ENCODE results near the gene METTL17.
"Not testable (repeated sequence)": the region's sequence is repeated elsewhere in the genome, so short reads cannot be mapped to it uniquely, and the experiment has no call there.

METTL17 gene

DNA sequence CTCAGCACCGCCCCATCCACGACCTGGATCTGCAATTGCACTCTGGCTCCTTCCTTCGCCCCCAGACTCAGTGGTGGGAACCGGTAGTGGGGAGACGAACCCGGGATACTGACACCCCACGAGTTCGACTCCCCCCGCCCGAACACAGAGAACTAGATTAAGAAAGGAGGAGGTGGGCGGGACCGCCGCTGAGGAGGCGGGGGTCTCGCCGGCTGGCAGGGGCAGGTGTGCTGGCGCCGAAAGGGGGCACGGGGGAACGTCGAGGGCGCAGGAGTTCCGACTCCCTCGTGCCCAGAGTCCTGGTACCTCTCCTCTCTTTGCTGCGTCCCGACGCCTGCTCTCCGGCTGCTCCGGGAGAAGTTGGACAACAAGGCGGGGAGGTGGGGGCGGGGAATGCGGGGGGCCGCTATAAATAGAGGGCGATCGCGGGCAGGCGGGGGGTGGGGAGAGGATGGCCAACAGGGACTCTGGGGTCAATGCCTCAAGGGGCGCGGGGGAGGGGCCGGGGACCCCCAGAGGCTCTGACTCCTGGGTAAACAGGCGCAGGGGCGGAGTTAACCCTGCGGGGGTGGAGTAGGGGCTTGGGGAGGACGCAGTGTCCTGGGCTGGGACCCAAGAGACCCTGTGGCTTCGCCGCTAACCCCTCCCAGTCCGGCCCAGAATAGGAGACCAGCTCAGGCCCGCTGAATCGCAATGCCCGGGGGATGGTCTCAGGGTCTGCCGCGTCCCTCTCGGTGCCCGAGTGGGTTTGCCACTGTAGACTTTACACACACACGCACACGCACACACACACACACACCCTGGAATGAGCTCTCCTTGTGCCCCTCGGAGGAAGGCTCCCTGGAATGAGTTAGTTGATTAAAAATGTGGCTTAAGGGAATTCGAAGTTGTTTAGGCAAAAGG, 35.8 kb downstream of the METTL17 start:
- no peak for DNase-seq

DNA sequence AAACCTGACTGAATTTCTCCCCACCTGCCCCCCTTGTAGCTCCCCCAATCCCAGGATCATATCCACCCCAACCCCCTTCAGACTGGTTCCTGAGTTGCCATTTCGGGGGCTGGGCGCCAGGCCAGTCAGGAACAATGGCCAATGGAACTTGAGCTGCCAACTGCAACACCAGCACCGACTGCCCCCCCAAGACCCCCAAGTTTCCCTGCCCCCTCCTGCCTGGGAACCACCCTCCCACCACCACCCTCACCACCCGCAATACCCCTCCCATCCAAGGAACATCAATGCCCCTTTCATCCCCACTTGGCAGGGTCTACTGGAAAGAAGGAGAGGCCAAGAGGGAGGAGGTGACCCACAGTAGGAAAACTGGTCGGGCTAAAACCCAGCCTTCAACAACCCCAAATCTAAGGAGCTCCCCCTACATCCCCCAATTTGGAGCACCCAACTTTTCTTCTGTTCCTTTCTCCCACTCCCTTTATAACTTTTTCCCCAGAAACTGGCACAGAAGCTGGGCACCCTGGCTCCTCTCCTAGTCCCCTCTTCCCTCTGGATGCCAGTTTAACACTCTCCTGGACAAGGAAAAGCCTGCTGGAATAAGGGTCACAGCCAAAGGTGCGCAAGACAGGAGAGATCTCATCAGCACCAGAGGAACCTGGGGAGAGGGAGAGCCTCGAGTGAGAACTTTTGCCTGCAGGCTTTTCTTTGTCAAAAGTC, 36.7 kb downstream of the METTL17 start:
- DNase-seq = no peak

- DNase-seq = no peak
These were observed 37.2 kb downstream of the METTL17 start for GRCh38 chr14:21026988-21027315.

- DNase-seq = no peak
These were observed 40.1 kb downstream of the METTL17 start, which contains the start of gene TPPP2 for GRCh38 chr14:21029917-21030316. TPPP2 (plus strand) TSS chr14:21030217; CDS start chr14:21030582, 365 bp downstream.

- no peak for DNase-seq
These were observed 40.8 kb downstream of the METTL17 start for GRCh38 chr14:21030531-21030930.

GRCh38 chr14:21032326-21033132, 42.7 kb downstream of the METTL17 start:
- DNase-seq = no peak

- no peak for DNase-seq
These were observed 43.4 kb downstream of the METTL17 start for GRCh38 chr14:21033133-21033698.

DNA sequence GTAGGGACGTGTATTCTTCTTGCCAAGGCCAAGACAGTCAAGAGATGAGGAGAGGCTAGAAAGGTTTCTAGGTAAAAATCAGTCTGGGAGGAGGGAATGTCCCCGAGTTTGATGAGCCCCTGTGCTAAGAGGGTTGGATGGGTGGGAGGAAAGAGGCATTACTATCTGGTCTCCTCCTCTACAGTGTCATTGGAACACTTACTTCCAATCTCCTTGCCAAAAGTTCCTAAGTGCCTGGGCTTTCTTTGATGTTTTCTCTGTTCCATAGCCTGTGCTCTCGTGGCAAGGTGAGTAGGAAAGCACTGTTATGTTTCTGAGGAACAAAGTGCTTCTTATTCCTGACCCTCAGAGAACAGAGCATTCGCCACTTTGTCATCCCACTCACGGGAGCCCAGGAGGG, 44.9 kb downstream of the METTL17 start, which contains the start of gene RNASE13:
Gene RNASE13 (minus strand): TSS at position 101 of the 400 bp plus-strand sequence. CDS start 519 bp downstream, outside the sequence.
- no peak for DNase-seq

- DNase-seq = no peak
These were observed 47.0 kb downstream of the METTL17 start for GRCh38 chr14:21036751-21037150.

DNA sequence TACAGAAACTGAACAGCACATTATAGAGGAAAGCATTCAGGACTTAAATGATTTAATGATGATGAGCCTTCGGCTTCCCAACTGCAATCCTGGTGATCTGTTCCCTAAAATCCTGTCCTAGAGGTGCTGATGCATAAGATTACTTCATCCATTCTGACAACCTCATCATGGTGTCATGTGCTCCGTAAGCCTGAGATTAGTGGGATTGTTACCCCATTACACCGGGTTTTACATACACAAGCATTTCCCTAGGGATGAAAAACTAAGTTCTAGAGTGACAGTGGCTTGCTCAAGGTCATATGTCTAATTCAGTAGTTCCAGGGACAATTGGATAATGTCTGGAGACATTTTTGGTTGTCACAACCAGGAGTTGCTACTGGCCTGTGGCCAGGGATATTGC, 47.4 kb downstream of the METTL17 start:
- no peak for DNase-seq

DNA sequence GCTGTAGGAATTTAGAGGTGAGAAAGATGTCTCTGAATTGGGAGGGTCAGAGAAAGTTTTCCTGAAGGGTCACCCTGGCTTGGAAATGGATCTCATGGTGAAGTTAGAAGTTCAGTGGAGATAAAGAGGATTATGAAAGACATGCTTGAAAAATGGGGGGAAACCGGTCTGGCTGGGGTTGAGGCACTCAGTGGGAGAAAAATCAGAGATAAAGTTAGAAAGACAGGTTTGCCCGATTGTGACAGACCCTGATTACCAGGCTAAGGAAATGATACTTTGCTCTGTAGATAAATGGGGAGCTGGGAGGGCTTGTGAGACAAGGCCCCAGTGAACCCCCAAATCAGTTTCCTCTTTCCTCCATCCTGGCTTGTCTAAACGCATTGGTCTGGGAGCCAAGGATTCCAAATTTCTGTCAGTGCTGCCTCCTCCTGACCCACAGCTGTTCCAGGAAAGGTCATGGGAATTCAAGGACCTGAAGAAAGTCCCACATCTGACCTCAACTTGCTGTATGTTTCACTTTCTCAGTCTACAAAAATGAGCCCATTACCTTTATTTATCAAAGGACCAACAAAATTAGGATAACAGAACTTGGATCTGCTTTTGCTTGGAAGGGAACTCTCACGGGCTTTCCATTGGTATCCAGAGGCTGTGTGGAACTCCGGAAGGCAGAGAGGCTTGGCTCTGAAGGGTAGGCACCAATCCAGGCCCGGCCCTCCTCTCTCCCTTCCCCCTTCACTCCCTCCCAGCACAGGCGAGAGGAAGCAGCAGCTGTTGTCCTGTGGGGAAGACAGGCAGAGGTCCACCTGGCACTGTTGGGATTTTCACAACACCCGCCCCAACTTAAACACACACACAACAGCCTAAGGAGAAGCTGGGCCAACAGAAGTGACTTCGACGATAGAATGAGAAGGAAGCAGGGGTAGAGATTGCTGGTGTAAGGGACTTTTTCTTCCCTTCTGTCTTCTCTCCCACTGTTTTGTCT, 49.0 kb downstream of the METTL17 start:
- DNase-seq = peak; percentile 24

GRCh38 chr14:21039585-21040369, 50.0 kb downstream of the METTL17 start:
- peak; percentile 62 for DNase-seq

DNA sequence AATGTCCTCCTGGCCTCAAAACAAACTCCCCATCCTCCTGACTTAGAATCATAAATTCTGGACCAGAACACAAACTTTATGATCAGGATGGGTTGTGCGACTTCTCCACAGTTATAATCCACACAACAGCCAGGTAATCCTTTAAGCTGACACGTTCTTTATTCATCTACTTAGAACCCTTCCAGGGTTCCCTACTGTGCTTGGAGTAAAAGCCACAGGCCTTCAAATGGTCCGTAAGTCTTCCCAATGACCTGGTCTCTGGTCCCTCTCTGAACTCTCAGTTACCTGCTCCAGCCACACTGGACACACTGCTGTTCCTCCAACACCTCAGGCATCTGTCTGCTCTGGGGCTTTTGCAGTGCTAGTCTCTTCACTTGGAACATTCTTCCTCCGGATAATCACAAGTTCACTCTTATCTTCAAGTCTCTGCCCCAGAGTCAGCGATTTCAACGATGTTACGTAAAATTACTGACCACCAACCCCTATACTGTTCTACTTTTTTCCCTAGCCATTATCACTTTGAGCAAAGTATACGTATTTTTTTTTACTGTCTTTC, 50.7 kb downstream of the METTL17 start:
- no peak for DNase-seq

DNA sequence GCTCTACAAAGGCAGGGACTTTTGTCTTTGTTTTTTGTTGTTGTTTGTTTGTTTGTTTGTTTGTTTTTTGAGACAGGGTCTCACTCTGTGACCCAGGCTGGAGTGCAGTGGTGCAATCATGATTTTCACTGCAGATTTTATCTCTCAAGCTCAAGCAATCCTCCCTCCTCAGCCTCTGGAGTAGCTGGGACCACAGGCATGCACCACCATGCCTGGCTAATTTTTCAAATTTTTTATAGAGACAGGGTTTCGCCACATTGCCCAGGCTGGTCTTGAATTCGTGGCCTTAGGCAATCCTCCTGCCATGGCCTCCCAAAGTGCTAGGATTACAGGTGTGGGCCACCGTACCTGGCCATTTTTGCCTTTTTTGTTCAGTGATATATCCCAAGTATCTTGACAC, 51.2 kb downstream of the METTL17 start:
- DNase-seq = not testable (repeated sequence)

GRCh38 chr14:21041676-21042433, 52.1 kb downstream of the METTL17 start, which contains the start of gene RNASE7:
RNASE7 (plus strand) TSS chr14:21042362; CDS start chr14:21042993, 631 bp downstream.
- DNase-seq = peak; percentile 33

- DNase-seq = no peak
These were observed 53.1 kb downstream of the METTL17 start for GRCh38 chr14:21042918-21043317.

DNA sequence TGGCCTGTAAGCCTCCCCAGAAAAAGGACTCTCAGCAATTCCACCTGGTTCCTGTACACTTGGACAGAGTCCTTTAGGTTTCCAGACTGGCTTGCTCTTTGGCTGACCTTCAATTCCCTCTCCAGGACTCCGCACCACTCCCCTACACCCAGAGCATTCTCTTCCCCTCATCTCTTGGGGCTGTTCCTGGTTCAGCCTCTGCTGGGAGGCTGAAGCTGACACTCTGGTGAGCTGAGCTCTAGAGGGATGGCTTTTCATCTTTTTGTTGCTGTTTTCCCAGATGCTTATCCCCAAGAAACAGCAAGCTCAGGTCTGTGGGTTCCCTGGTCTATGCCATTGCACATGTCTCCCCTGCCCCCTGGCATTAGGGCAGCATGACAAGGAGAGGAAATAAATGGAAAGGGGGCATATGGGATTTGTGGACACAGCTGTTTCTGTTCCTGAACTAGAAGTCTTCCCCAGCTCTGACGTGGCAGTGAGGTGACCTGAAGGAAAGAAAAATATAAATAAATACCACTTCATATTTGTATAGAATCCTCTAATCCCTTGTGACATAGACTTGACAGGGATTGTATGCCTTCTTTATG, 53.7 kb downstream of the METTL17 start:
- no peak for DNase-seq

DNA sequence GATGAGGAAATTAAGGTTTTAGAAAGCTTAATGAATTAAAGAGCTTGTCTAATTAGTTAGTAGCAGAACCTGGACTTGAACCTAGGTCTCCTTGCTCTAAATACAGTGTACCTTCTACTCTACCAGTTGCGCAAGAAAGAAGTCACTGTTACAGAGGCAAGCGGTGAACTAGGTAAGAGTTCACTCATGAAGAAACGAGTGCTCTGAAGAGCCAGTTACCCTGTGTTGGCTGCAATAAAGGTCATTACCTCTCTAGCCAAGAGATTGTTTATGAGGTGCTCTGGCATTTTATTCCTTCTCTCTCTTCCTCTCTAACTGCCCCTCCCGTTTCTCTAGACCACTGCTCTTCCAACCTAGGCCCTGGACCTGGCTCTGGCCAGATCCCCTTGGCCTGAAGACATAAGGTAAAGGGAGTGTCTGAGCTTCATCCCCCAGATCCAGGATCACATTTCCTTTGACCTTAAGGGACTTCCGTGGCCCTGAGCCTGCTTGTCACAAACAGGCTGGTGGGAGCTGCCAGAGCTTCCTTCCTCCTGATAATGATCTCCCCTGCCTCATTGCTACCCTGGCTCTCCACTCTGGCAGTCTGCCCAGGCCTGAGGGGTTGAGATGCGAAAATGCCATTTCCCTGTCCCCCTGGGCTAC, 54.3 kb downstream of the METTL17 start:
- no peak for DNase-seq
